ENCODE results near the gene OR7C2. TPM values are rescaled to one million over a fixed set of nuclear protein-coding genes. Genes with fewer than 3 reads are reported as not detected.

Gene OR7C2
- not detected in 2 replicates for total RNA-seq (2021)
- long read RNA-seq = 0 reads

GRCh38 chr19:14941189-14941588, at the start of gene OR7C2:
OR7C2 (plus strand) TSS chr19:14941489; CDS start chr19:14941489, 0 bp downstream.
- Histone ChIP-seq H2BK20ac (ENCODE audit: low read depth, low read length, poor library complexity, severe bottlenecking) (no peak within 1 kb of the TSS), H3K27me3 (ENCODE audit: insufficient read depth, low read length) (no peaks in the 10 kb centered on the region; the same call in 1 of the 2 replicates), H3K4ac (ENCODE audit: low read depth, low read length) (no peak within 1 kb of the TSS), H3K18ac (ENCODE audit: insufficient read length, low read depth, low read length) (no peak within 1 kb of the TSS), H2BK5ac (ENCODE audit: insufficient read length, low read length) (no peak within 1 kb of the TSS), H2AFZ (ENCODE audit: low read length) (no peak within 1 kb of the TSS), H3T11ph (ENCODE audit: low read length) (no peak within 1 kb of the TSS), H2BK15ac (ENCODE audit: low read depth, low read length) (no peak within 1 kb of the TSS), H3K56ac (ENCODE audit: insufficient read length, low read depth, low read length) (no peak within 1 kb of the TSS), H2BK120ac (ENCODE audit: low read depth, low read length, poor library complexity, severe bottlenecking) (no peak within 1 kb of the TSS), H4K8ac (replicated peaks; ENCODE audit: insufficient read length, low read depth, low read length) (no peak within 1 kb of the TSS), H3K27ac (ENCODE audit: insufficient read length, low read depth, low read length) (no peak within 1 kb of the TSS), H3K9ac (ENCODE audit: extremely low read depth, insufficient read length, low read length) (no peak within 1 kb of the TSS), H2BK12ac (ENCODE audit: insufficient read length, low read depth, low read length) (no peak within 1 kb of the TSS), H4K5ac (ENCODE audit: insufficient read length, low read depth, low read length) (no peak within 1 kb of the TSS), H4K91ac (ENCODE audit: insufficient read length, low read depth, low read length) (no peak within 1 kb of the TSS), H3K79me1 (ENCODE audit: insufficient read depth, low read depth, low read length, poor library complexity, severe bottlenecking) (no peaks in the 10 kb centered on the region), H3K14ac (ENCODE audit: insufficient read depth, low read length) (no peak within 1 kb of the TSS), H2AK5ac (ENCODE audit: insufficient read length, low read length) (no peak within 1 kb of the TSS), H3K23ac (ENCODE audit: insufficient read length, low read depth, low read length) (no peak within 1 kb of the TSS), H3K4me2 (ENCODE audit: insufficient read depth, insufficient read length, low read length) (no peak within 1 kb of the TSS), H3K23me2 (ENCODE audit: insufficient read length, low read depth, low read length, poor library complexity, severe bottlenecking) (no peaks in the 10 kb centered on the region), H3K79me2 (ENCODE audit: insufficient read depth, low read length) (no peaks in the 10 kb centered on the region), H3K9me3 (ENCODE audit: control insufficient read depth, low read depth, low read length) (no peaks in the 10 kb centered on the region), H3K4me1 (ENCODE audit: insufficient read depth, low read length) (no peaks in the 10 kb centered on the region), H4K20me1 (ENCODE audit: control insufficient read depth, insufficient read depth, insufficient read length) (no peaks in the 10 kb centered on the region)
- Mint-ChIP-seq H3K9me3 (peaks cover 38 to 82% of the 10 kb centered on the region in 2 experiments), H3K36me3 (ENCODE audit: insufficient read depth in 1 of 3, low read depth in 3 of 3) (peaks cover 1 to 25% (median 13%) of the 10 kb centered on the region in 3 experiments; a peak in 5 of 7 replicates), H3K27me3 (ENCODE audit: low read depth) (no peaks in the 10 kb centered on the region; the same call in 1 of the 2 replicates), H3K4me1 (no peaks in the 10 kb centered on the region), H3K27ac (no peak within 1 kb of the TSS), H3K4me3 (no peak within 1 kb of the TSS)
- no peak for TF ChIP-seq CTCF (conservative IDR thresholded peaks at IDR 0.05)
- no peak for DNase-seq
- no CpG with 5 or more reads among the region's 6 CpGs for WGBS (ENCODE audit: extremely low coverage, insufficient read length, low lambda C conversion rate)
